Loucy (cell line): ENCODE data around the gene COL4A5.

Experiments
- H2AFZ ChIP-seq: fragments of 200-600 bp; sonication (generic); 2 replicates; pipeline ENCODE4 v1.6.0; 2016; ENCODE audit warnings: antibody characterized with exemption, mild to moderate bottlenecking, low read length, moderate library complexity
- H3F3A ChIP-seq: fragments of 200-600 bp; 2 replicates; pipeline ENCODE4 v1.6.0; 2016; ENCODE audit warnings: antibody characterized with exemption, low read depth, mild to moderate bottlenecking
- H3K27me3 ChIP-seq: fragments of 200-600 bp; sonication (generic); 2 replicates; pipeline ENCODE4 v1.6.1; 2014; ENCODE audit warnings: low read length, mild to moderate bottlenecking; ENCODE audit not compliant: insufficient read depth, poor library complexity, severe bottlenecking
- H3K36me3 ChIP-seq: fragments of 200-600 bp; sonication (generic); 2 replicates; pipeline ENCODE4 v1.6.1; 2016; ENCODE audit warnings: low read length; ENCODE audit not compliant: insufficient read depth
- H3K4me1 ChIP-seq: fragments of 200-600 bp; sonication (generic); 2 replicates; pipeline ENCODE4 v1.5.1; 2014; ENCODE audit warnings: low read length, mild to moderate bottlenecking; ENCODE audit not compliant: insufficient read depth, poor library complexity, severe bottlenecking
- H3K4me2 ChIP-seq: fragments of 200-600 bp; sonication (generic); 2 replicates; pipeline ENCODE4 v1.6.0; 2014; ENCODE audit warnings: antibody characterized with exemption, low read length, low read depth, mild to moderate bottlenecking; ENCODE audit not compliant: poor library complexity, severe bottlenecking
- H3K4me3 ChIP-seq: fragments of 200-600 bp; sonication (generic); 2 replicates; pipeline ENCODE4 v1.5.1; 2014; ENCODE audit warnings: low read length, mild to moderate bottlenecking, mixed read lengths; ENCODE audit not compliant: poor library complexity, severe bottlenecking
- H3K79me2 ChIP-seq: fragments of 200-600 bp; sonication (generic); 2 replicates; pipeline ENCODE4 v1.6.1; 2014; ENCODE audit warnings: low read length; ENCODE audit not compliant: insufficient read depth
- H3K9ac ChIP-seq: fragments of 200-600 bp; sonication (generic); 2 replicates; pipeline ENCODE4 v1.6.0; 2014; ENCODE audit warnings: mild to moderate bottlenecking, low read depth, low read length, moderate library complexity; ENCODE audit not compliant: poor library complexity, severe bottlenecking
- H3K9me2 ChIP-seq: fragments of 200-600 bp; sonication (generic); replicated peaks from 2 replicates; pipeline ENCODE4 v1.6.1; 2016; ENCODE audit warnings: low read depth, low read length, mixed read lengths
- H3K9me3 ChIP-seq: fragments of 200-600 bp; sonication (generic); 2 replicates; pipeline ENCODE4 v1.6.1; 2014; ENCODE audit warnings: mild to moderate bottlenecking, antibody characterized with exemption, low read length, low read depth; ENCODE audit not compliant: insufficient read depth
- H4K20me1 ChIP-seq: fragments of 200-600 bp; sonication (generic); 2 replicates; pipeline ENCODE4 v1.6.0; 2014; ENCODE audit warnings: antibody characterized with exemption, low read length, mild to moderate bottlenecking; ENCODE audit not compliant: insufficient read depth, poor library complexity, severe bottlenecking
- CTCF ChIP-seq: fragments of 200-600 bp; sonication (generic); conservative IDR thresholded peaks from 2 replicates; pipeline ENCODE4 v1.5.1; 2014; ENCODE audit warnings: mild to moderate bottlenecking, antibody characterized with exemption, low read length
- EZH2phosphoT487 ChIP-seq: fragments of 200-600 bp; IDR thresholded peaks from 2 replicates; pipeline ENCODE4 v1.6.1; 2018; ENCODE audit warnings: antibody characterized with exemption, mild to moderate bottlenecking, moderate library complexity, borderline replicate concordance

Gene COL4A5

DNA sequence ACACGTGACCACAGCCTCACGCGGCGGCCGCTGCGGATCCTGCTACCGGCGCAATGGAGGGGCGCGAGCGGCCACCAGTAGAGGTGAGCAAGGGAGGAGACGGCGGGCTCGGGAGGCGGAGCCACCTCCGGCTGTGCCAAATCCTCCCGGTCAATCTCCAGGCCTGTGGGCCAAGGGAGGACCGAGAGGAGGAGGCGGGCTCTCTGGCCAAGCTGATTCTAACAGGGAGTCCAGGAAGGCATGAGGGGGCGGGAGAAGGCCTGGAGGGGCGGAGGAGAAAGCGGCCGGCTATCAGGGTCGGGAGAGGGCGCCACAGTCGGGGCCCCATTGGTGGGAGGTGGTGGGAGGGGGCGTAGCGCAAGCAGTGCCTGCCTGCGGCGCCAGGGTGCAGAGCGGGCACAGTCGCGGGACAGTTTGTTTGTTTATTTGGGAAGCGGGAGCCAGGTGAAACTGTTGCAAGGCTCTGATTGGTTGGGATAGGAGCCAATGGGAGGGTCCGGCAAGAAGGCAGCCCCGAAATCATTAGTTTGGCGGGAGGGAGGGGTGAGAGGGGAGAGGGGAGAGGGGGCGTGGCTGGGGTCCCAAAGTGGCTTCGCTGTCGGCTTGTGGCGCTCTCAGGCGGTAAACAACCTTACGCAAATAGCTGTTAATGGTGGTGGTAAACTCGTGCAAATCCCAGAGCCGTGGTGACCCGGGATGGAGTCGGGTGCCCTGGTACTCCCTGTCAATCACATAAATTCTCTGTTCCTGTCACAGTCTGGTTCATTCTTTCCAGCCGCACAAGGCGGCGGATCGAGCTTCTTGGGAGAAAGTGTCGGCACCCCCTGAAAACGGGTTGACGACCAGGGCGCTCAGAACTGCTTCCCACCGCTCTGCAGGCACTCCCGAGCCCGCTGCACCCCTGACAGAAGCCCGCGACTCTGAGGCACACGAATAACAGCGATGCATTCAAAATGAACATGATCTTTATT, 297.2 kb downstream of the COL4A5 start, which contains the start of gene IRS4:
Gene IRS4 (minus strand): TSS at position 55 of the 971 bp plus-strand sequence.
- H3F3A ChIP-seq = no peaks in the 10 kb centered on the region
- no peaks in the 10 kb centered on the region for H3K36me3 ChIP-seq
- no peaks in the 10 kb centered on the region for H3K9me3 ChIP-seq
- no peak within 1 kb of the TSS for H2AFZ ChIP-seq
- no peak within 1 kb of the TSS for H3K4me2 ChIP-seq
- no peak for TF ChIP-seq CTCF
- TF ChIP-seq EZH2phosphoT487 = no peak
- H3K9me2 ChIP-seq = no peaks in the 10 kb centered on the region
- H3K9ac ChIP-seq = no peak within 1 kb of the TSS
- H4K20me1 ChIP-seq = no peaks in the 10 kb centered on the region
- no peaks in the 10 kb centered on the region for H3K27me3 ChIP-seq
- no peak within 1 kb of the TSS for H3K4me3 ChIP-seq
- H3K4me1 ChIP-seq = no peaks in the 10 kb centered on the region
- H3K79me2 ChIP-seq = no peaks in the 10 kb centered on the region

DNA sequence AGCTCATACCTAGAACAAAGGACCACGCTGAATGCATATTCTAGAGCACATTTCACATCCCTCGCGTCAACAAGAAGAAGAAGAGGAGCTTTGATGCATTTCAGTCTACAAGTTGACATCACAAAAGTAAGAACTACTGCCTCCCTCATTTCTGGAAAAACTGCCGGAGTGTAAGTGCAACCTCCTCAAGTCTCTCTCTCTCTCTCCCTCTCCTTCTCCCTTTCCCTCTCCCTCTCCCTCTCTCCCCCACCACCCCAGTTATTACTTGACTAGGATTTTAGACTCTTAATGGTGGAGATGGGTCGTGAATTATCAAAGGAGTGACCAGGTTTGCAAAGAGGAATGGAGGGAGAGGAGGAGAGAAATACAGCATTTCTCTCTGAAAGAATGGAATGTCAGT, 298.1 kb downstream of the COL4A5 start:
- no peaks in the 10 kb centered on the region for H3K4me1 ChIP-seq
- no peaks in the 10 kb centered on the region for H3K9me3 ChIP-seq
- no peaks in the 10 kb centered on the region for H3K36me3 ChIP-seq
- H3K9ac ChIP-seq = no peak overlapping the region
- H3K9me2 ChIP-seq = no peaks in the 10 kb centered on the region
- H3K27me3 ChIP-seq = no peaks in the 10 kb centered on the region
- no peak overlapping the region for H2AFZ ChIP-seq
- H3F3A ChIP-seq = no peaks in the 10 kb centered on the region
- H4K20me1 ChIP-seq = no peaks in the 10 kb centered on the region
- no peak overlapping the region for H3K4me2 ChIP-seq
- H3K79me2 ChIP-seq = no peaks in the 10 kb centered on the region
- no peak overlapping the region for H3K4me3 ChIP-seq
- TF ChIP-seq CTCF (no peak), EZH2phosphoT487 (no peak)

DNA sequence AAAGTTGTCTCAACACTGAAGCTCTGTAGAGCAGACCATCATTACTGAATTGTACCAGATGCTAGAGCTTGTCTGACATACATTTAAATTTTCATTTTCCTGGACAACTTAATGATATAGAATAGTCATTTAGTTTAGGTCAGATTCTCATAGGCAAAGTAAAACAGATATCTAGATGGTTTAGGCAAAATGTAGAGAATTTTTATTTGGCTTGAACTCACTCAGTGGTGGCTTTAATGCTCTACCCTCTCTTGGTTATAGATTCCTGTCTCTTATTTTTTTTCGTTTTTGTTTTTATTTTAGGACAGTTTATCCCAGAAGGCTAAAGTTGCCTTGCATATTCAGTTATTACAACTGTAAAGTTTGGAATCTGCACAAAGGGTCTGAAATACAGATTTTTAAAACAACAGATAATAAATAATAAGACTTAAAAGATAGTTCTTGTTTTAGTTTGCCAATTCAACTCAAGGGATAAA, 300.7 kb downstream of the COL4A5 start:
- H3F3A ChIP-seq = no peaks in the 10 kb centered on the region
- H3K4me3 ChIP-seq = no peak overlapping the region
- H3K4me2 ChIP-seq = no peak overlapping the region
- H2AFZ ChIP-seq = no peak overlapping the region
- TF ChIP-seq CTCF = no peak
- no peak for TF ChIP-seq EZH2phosphoT487
- H4K20me1 ChIP-seq = no peaks in the 10 kb centered on the region
- H3K36me3 ChIP-seq = no peaks in the 10 kb centered on the region
- H3K9me3 ChIP-seq = no peaks in the 10 kb centered on the region
- H3K4me1 ChIP-seq = no peaks in the 10 kb centered on the region
- no peak overlapping the region for H3K9ac ChIP-seq
- H3K9me2 ChIP-seq = no peaks in the 10 kb centered on the region
- no peaks in the 10 kb centered on the region for H3K27me3 ChIP-seq
- no peaks in the 10 kb centered on the region for H3K79me2 ChIP-seq
